HG03469 (cell line): ENCODE data around the gene SLC9A9.

Experiments used
- ATAC-seq: cut with Tn5 transposase; IDR thresholded peaks from one replicate; pipeline ENCODE4 v1.9.1; 2021; ENCODE audit warnings: mild to moderate bottlenecking, moderate library complexity, moderate number of reproducible peaks; ENCODE audit not compliant: unreplicated experiment

The SLC9A9 gene

DNA sequence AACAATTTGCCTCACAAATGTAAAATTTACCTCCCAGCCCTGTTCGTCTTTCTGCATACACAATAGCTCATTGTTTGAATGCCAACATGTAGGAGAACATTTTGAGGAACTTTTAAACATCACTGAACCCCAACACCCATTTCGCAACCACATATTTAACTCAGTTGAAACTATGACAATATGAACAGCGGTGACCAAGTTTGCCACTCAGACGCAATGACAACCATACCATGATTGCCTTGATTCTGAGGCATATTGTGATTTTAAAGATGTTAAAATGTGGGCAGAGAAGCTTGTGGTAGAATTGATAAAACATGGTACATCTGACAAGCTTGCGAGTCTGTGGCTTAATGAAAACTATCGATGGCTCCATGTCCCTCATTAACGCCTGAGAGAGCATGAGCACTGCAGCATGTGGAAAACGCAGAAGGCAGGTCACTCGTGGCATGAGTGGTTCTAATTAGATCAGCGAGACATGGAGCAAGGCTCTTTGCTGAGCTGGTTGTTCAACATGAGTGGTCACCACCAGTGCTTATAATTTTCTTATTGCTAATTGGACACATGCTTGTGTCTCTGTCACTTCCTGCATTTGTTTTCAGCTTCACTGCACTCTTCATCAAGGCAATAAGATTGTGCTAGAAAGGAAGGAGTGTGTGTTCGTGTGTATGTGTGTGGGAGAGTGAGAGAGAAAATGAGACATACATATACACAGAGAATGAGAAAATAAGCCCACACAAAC is 611.9 kb downstream of the SLC9A9 start:
- ATAC-seq: peak; percentile 78

DNA sequence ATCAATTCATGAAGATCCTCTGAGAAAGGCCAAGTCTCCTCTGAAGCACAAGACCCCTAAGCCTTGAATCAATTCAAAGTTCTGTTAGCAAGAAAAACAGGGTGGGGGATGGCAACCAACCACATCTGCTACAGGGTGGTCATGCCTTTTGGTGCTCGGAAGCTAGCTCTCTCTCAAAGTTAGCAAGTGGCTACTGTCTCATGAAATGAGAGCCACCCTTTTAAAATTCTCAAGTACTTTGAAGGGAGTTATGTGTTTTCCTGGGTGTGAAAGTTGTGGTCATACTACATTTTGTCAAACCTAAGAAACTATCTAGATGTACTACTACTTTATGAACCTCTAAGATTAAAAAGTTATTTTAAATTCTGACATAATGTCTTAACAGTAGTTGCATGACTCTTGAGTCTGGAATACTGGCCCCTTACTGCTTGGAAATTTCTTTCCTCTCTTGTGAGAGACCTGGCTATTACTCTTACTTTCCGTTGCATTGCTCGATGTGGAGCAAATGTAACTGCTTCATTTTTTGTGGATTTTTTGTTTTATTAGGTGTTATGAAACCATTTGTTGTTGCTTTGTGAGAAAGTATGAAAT is 612.6 kb downstream of the SLC9A9 start:
- no peak for ATAC-seq

DNA sequence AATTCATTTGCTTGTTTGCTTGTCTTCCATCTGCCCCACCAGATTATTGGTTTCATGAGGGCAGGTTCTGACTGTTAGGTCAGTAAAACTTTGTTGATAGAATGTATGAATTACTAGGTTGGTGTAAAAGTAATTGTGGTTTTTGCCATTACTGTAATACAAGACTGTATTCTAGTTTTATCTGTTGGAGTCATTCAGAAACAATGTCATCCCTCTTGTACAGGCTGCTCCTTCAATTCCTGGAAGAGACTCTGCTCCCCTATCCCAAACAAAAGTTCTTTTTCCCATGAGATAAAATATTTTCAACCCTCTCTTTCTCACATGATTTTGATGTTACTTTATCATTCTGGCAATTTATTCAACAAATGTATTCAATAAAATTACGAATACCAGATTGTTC is 613.7 kb downstream of the SLC9A9 start:
- no peak for ATAC-seq

DNA sequence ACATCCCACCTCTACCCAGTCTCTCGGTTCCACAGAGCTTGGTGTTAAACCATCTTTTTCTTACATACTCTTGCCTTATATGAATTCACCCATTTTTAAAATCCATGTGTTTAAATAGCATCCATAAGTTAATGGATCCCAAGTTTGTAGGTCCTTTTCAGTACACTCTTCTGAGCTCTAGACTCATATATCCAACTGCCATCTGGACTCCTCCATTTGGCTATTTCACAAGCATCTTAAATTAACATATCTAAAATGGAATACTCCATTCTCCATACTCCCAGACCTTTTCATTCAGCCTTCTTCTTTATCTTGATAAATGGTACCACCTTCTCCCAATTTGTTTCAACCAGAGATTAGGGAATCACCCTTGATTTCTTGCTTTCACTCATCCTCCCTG is 615.3 kb downstream of the SLC9A9 start:
- no peak for ATAC-seq

DNA sequence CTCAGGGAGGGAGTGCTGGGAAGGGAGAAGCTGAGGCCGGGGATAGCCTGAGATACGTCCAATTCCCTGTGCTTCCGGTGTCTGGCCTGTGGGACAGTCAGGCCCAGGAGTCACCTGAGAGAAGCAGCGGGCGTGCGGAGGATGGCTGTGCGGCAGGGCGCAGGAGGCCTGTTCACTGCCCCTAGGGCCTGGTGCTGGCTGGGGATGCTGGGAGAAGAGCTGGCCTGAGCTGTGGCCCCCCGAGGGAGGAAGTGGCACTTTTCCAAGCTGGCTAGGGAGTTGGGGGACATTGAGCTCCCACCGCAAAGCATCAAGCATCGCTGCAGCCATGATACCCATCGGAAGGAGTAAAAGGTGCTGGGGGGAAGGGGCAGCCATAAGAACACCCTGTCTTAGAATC is 619.9 kb downstream of the SLC9A9 start:
- no peak for ATAC-seq

DNA sequence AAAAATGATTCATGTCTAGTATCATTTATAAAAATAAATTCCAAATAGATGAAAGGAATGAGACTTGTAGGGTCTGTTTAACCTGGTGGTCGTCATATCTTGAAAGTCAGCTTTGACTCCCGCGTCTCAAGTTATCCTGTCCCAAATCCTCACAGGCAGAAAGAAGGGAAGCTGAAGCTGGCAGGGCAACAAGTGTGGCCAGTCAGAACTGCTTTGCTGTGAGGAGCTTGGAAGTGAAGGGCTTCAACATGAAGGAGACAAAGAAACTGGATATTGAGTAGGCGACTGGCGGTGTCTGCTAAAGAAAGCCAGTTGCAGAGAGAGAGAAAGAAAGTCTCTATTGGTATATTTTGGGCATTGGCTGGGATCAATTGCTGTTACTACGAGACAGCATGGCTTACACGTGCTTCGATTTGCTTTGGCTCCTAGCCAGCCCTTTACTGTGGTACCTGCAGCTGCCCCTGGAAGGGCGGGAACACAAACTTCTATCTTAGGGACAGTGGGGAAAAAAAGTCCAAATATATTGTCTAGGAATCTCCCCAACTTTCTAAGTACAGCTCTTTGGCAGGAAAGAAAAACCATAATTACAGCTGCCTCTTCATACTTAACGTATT is 621.5 kb downstream of the SLC9A9 start:
- ATAC-seq: no peak

DNA sequence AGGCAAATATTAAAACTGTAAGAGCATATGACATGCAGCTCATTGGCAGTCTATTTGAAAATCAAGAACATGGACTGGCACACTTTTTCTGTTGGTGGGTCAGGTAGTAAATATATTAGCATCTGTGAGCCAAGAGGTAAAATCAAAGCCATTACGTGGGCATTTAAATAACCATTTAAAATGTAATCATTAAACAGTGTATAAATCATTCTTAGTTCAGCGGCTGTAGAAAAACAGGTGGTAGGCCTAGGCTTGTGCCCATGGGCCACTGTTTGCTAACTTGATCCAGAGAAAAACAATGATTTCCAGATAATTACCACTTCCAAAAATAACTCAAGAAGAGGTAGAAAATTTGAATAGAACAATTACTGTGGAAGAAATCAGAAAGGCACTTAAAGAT is 623.6 kb downstream of the SLC9A9 start:
- no peak for ATAC-seq

DNA sequence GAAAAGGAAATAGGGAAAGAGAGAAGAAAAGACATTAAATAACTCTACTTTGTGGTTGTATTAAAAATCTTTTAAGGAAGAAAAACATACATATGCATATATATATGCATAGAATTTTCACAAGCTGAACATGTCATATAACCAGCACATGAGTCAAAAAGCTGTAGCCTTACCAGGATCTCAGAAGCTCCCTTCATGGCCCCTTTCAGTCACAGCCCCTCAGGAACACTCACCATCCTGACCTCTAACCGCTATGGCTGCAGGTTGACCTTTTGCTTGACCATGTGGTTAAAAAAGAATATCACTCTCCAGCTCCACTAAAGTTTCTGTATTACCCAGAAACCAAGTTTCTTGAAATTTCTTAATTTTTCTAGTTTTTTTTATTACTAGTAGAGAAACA is 625.3 kb downstream of the SLC9A9 start:
- no peak for ATAC-seq

DNA sequence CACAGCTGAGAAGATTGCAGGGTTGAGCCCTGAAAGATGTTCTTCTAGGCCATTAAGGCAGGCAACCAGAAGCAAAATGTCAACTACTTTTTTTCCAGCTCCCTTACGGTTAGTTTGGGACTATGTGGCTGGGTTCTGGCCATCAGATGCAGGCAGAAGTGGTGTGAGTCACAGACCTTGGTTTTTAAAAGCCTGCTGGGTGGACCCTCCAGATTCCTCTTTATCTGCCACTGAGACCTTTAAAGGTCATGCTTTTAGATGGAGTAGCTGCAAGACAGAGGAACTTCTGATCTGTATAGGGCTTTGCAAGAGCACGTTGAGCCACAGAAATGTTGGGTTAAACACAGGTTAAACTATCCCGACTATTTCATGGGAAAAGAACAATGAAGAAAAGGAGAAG is 625.8 kb downstream of the SLC9A9 start:
- ATAC-seq: no peak

DNA sequence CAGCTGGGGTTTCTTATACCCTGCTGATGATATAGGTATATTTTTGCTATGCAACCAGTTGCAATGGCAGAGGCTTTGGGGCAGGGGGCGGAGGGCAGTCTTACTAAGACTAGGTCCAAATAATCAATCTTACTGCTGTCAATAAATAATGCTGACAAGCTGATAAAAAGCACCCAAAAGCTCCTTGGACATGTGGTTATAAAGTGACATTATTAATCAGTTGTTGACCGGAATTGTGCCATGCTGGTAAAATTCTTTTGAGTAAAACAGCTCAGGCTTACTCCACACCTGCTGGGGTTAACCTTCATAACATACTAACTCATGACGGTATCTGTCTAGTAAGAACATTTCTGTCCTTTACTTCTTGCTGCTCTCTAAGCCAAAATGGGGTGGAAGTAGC is 626.8 kb downstream of the SLC9A9 start:
- no peak for ATAC-seq

DNA sequence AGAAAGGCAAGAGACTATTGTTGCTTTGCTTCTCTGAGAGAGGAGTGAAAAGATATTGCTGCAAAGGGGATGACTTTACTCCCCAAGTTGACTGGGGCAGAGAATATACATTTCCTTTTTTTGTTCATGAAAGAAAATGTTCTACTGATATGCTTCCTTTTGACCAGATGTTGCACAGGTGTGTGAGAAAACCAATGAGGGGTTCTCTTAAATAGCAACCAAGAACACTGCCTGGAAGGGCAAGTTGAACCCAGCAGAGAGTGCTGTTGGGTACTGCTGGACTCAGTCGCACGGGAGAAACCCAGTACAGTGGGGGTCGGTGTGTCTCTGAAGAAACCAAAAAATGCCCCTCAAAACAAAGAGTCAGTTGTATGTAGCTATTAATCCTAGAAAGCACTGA is 627.5 kb downstream of the SLC9A9 start:
- no peak for ATAC-seq

DNA sequence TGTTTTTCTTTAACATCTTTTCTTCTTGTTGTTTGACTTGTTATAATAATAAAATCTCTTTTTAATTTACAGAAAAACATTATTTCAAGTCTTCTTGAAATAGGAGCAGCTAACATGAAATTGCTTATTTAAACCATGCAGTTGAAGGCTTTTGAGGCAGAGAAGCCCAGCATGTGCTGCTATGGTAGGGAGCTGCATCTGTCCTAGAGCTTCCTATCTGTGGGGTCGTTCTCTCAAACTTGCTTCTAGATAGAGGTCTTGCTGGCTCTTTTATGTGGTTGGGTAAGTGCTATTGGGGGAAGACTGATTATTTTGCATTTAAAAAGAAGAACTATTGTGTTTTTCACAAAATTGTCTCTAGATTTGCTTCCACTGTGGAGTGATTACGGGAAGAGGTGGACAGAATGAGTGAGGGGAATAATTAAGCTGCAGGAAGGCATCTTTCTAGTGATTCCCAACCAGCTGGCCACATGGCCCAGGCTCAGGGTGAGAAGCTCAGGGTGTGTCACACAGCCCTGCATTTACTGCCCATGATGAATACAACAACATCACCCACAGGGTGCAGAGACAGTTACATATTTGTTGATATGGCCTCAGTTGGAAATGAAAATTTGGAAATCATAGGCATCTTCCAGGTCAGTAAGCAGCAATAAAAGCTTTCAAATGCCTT is 630.0 kb downstream of the SLC9A9 start:
- no peak for ATAC-seq

DNA sequence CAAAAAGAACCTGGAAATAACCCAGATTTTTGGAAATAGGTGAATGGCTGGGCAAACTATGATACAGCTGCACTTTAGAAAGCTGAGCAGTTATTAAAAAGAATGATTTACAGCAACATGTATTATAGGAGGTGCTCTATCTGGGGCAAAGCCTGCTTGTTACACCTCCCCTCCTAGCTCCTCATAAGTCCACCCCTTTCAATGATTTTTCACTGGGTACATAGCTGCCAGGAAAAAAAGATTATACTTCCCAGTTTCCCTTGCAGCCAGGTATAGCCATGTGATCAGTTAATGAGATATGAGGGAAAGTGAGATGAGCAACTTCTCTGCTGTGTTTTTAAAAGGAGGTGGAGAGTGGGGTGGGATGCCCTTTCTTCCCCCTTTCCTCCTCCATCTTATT is 631.0 kb downstream of the SLC9A9 start:
- no peak for ATAC-seq

DNA sequence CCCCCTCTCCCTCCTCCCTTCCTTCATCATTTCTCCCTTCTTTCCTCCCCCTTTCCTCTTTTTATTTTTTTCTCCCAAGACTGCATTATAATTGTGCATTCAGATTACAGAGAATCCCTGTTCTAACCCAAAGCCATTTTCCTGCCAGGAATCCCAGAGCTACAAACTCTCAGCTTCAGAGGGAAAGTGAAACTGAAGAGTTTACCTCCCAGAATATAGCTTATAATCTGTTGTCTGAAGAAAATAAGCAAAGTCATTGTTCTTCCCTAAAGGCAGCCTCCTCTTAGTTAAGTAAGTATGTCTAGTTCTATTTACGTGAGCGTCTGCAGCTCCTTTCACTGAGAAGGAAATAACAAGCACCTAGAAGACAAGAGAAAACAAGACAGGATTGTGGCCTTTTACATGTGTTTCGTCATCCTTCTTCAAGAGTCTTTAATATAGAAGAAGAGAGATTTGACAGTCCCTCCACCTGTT is 631.5 kb downstream of the SLC9A9 start:
- ATAC-seq: no peak
